Caco-2 (cell line): ENCODE results near the gene DNAH10. TPM values are rescaled to one million over a fixed set of nuclear protein-coding genes. Genes with fewer than 3 reads are reported as not detected.

ENCODE experiments used
- BruUV-seq: library from RNA; stranded (reverse); fragments of 400-500 nt; replicated peaks from 2 replicates; lab custom pipeline; 2021; lab: Mats Ljungman, UMichigan
- CTCF ChIA-PET: fragments of 300-600 bp; sonication (Branson Sonifier 250); formaldehyde crosslinking; loops from one replicate; lab custom pipeline; 2022; ENCODE audit warnings: antibody characterized with exemption; lab: Charles Lee
- POLR2A ChIA-PET: fragments of 300-600 bp; sonication (Branson Sonifier 250); formaldehyde crosslinking; loops from one replicate; lab custom pipeline; 2022; ENCODE audit warnings: antibody characterized with exemption; lab: Charles Lee
- DNase-seq, 2 experiments: peaks; one replicate each; pipeline versions ENCODE4 v3.0.0 to v3.0.0-alpha.2; 2020 to 2022
- H3K27me3 ChIP-seq: replicated peaks from 2 replicates; pipeline ENCODE4 v1.6.0; 2011; ENCODE audit warnings: low read length; ENCODE audit not compliant: control insufficient read depth, insufficient read depth
- H3K36me3 ChIP-seq: 2 replicates; pipeline ENCODE4 v1.5.1; 2011; ENCODE audit warnings: low read length; ENCODE audit not compliant: control insufficient read depth, insufficient read depth
- H3K4me1 ChIP-seq: fragments of 250-450 bp; sonication (Bioruptor Pico); 2 replicates; pipeline ENCODE4 v1.5.1; 2020; ENCODE audit warnings: mild to moderate bottlenecking
- H3K4me3 ChIP-seq: 2 replicates; pipeline ENCODE4 v1.5.1; 2011; ENCODE audit warnings: low read depth, mild to moderate bottlenecking, control low read depth, low read length
- H3K9me3 ChIP-seq: fragments of 250-450 bp; sonication (Bioruptor Pico); 2 replicates; pipeline ENCODE4 v1.5.1; 2020; ENCODE audit warnings: mild to moderate bottlenecking, moderate library complexity
- H3K27ac Mint-ChIP-seq: one replicate; pipeline ENCODE4 v1.8.0; 2022; ENCODE audit warnings: mixed read lengths; ENCODE audit not compliant: unreplicated experiment
- H3K27me3 Mint-ChIP-seq: one replicate; pipeline ENCODE4 v1.8.0; 2022; ENCODE audit warnings: mixed read lengths; ENCODE audit not compliant: insufficient read depth, unreplicated experiment
- H3K36me3 Mint-ChIP-seq: one replicate; pipeline ENCODE4 v1.8.0; 2022; ENCODE audit warnings: mild to moderate bottlenecking, mixed read lengths; ENCODE audit not compliant: insufficient read depth, unreplicated experiment
- H3K4me1 Mint-ChIP-seq: one replicate; pipeline ENCODE4 v1.8.0; 2022; ENCODE audit warnings: low read depth, mixed read lengths; ENCODE audit not compliant: unreplicated experiment
- H3K4me3 Mint-ChIP-seq: one replicate; pipeline ENCODE4 v1.8.0; 2022; ENCODE audit warnings: mild to moderate bottlenecking, moderate library complexity, mixed read lengths; ENCODE audit not compliant: unreplicated experiment
- H3K9me3 Mint-ChIP-seq: one replicate; pipeline ENCODE4 v1.8.0; 2022; ENCODE audit warnings: mixed read lengths; ENCODE audit not compliant: unreplicated experiment
- CTCF ChIP-seq, 2 experiments: fragments of 200-600 bp in 1 of 2; IDR thresholded peaks; 1 replicate in 1 of 2; 2 replicates in 1 of 2; pipeline versions ENCODE4 v1.5.1 to v1.8.0; 2011 to 2022; ENCODE audit warnings: antibody characterized with exemption in 1 of 2, control low read depth in 1 of 2, inconsistent platforms in 1 of 2, low read depth in 1 of 2, low read length in 1 of 2, mild to moderate bottlenecking in 1 of 2, moderate library complexity in 1 of 2; ENCODE audit not compliant: insufficient read depth in 1 of 2, severe bottlenecking in 1 of 2, unreplicated experiment in 1 of 2
- intact Hi-C: fragments of 100-400 bp; cut with micrococcal nuclease; formaldehyde crosslinking; loops from one replicate; pipeline ENCODE4 v1.10.0; 2022; ENCODE audit not compliant: unreplicated experiment
- total RNA-seq: library from RNA; stranded (reverse); gene quantifications from 2 replicates; pipeline ENCODE4 v1.2.3, GENCODE V29; 2022

DNAH10 gene
- total RNA-seq, 1 experiment from 2014 or later: 0.45 TPM

GRCh38 chr12:123896767-123897166 is 134.7 kb downstream of the DNAH10 start:
- TF ChIP-seq CTCF (IDR thresholded peaks at IDR 0.05; ENCODE audit: insufficient read depth in 1 of 2, low read depth in 1 of 2, low read length in 1 of 2, severe bottlenecking in 1 of 2, unreplicated experiment in 1 of 2): no peak
- ChIA-PET POLR2A (no interaction called here), CTCF (no interaction called here)
- no peak overlapping the region for H3K4me3 Mint-ChIP-seq
- Histone ChIP-seq H3K9me3 (no peaks in the 10 kb centered on the region), H3K36me3 (no peaks in the 10 kb centered on the region), H3K27me3 (no peaks in the 10 kb centered on the region), H3K4me3 (no peak overlapping the region), H3K4me1 (no peaks in the 10 kb centered on the region)
- intact Hi-C loops: no loop called here
- H3K36me3 Mint-ChIP-seq: peaks cover 5% of the 10 kb centered on the region
- H3K4me1 Mint-ChIP-seq: no peaks in the 10 kb centered on the region
- DNase-seq: no peak
- H3K27ac Mint-ChIP-seq: no peak overlapping the region
- H3K27me3 Mint-ChIP-seq: peaks cover 7% of the 10 kb centered on the region
- H3K9me3 Mint-ChIP-seq: peaks cover 10% of the 10 kb centered on the region
- BruUV-seq: no TSS peak

- Mint-ChIP-seq H3K4me3 (no peak overlapping the region), H3K27me3 (peaks cover 7% of the 10 kb centered on the region), H3K36me3 (peaks cover 5% of the 10 kb centered on the region), H3K9me3 (peaks cover 10% of the 10 kb centered on the region), H3K27ac (no peak overlapping the region), H3K4me1 (no peaks in the 10 kb centered on the region)
- ChIA-PET POLR2A (no interaction called here), CTCF (no interaction called here)
- no peaks in the 10 kb centered on the region for H3K9me3 ChIP-seq
- DNase-seq: no peak
- TF ChIP-seq CTCF (IDR thresholded peaks at IDR 0.05; ENCODE audit: insufficient read depth in 1 of 2, low read depth in 1 of 2, low read length in 1 of 2, severe bottlenecking in 1 of 2, unreplicated experiment in 1 of 2): no peak
- H3K36me3 ChIP-seq: no peaks in the 10 kb centered on the region
- BruUV-seq: no TSS peak
- no peak overlapping the region for H3K4me3 ChIP-seq
- H3K4me1 ChIP-seq: no peaks in the 10 kb centered on the region
- H3K27me3 ChIP-seq: no peaks in the 10 kb centered on the region
- intact Hi-C loops: no loop called here
Measured at GRCh38 chr12:123897221-123897620, 135.1 kb downstream of the DNAH10 start.

- DNase-seq: no peak
- TF ChIP-seq CTCF (IDR thresholded peaks at IDR 0.05; ENCODE audit: insufficient read depth in 1 of 2, low read depth in 1 of 2, low read length in 1 of 2, severe bottlenecking in 1 of 2, unreplicated experiment in 1 of 2): no peak
- intact Hi-C loops: no loop called here
- H3K9me3 Mint-ChIP-seq: peaks cover 10% of the 10 kb centered on the region
- no TSS peak for BruUV-seq
- peaks cover 7% of the 10 kb centered on the region for H3K27me3 Mint-ChIP-seq
- no peaks in the 10 kb centered on the region for H3K4me1 Mint-ChIP-seq
- Histone ChIP-seq H3K4me1 (no peaks in the 10 kb centered on the region), H3K27me3 (no peaks in the 10 kb centered on the region), H3K9me3 (no peaks in the 10 kb centered on the region), H3K4me3 (no peak overlapping the region), H3K36me3 (no peaks in the 10 kb centered on the region)
- ChIA-PET POLR2A (no interaction called here), CTCF (no interaction called here)
- peaks cover 5% of the 10 kb centered on the region for H3K36me3 Mint-ChIP-seq
- no peak overlapping the region for H3K27ac Mint-ChIP-seq
- no peak overlapping the region for H3K4me3 Mint-ChIP-seq
Measured at GRCh38 chr12:123898673-123899072, 136.6 kb downstream of the DNAH10 start.
